Keratinocyte (primary cell): Measurements from ENCODE around the gene CBARP. TPM values are rescaled to one million over a fixed set of nuclear protein-coding genes. Genes with fewer than 3 reads are reported as not detected.

ENCODE experiments used
- DNase-seq: peaks from one replicate; pipeline ENCODE4 v3.0.0-alpha.2; 2011; ENCODE audit warnings: low read depth, missing footprints, low spot score
- FAIRE-seq: peaks from 2 replicates; lab custom pipeline; 2011; peaks lifted over from hg19 to GRCh38; lab: Jason Lieb, UNC
- H2AFZ ChIP-seq: 2 replicates; pipeline ENCODE4 v1.6.0; 2012; ENCODE audit warnings: low read length, control low read depth, inconsistent platforms; ENCODE audit not compliant: control insufficient read depth
- H3K27ac ChIP-seq: 2 replicates; pipeline ENCODE4 v1.5.1; 2011; ENCODE audit warnings: low read length; ENCODE audit not compliant: control insufficient read depth, insufficient read depth
- H3K27me3 ChIP-seq: 3 replicates; pipeline ENCODE4 v1.6.0; 2011; ENCODE audit warnings: low read length; ENCODE audit not compliant: control insufficient read depth, insufficient read depth; ENCODE audit errors: extremely low read depth
- H3K36me3 ChIP-seq, 2 experiments: 2 replicates in 1 of 2; 3 replicates in 1 of 2; pipeline ENCODE4 v1.5.1; 2011; ENCODE audit warnings: low read length in 2 of 2, mild to moderate bottlenecking in 1 of 2; ENCODE audit not compliant: control insufficient read depth in 2 of 2, insufficient read depth in 2 of 2; ENCODE audit errors: extremely low read depth in 1 of 2
- H3K4me1 ChIP-seq: 3 replicates; pipeline ENCODE4 v1.5.1; 2011; ENCODE audit warnings: low read length; ENCODE audit not compliant: control insufficient read depth, insufficient read depth; ENCODE audit errors: extremely low read depth
- H3K4me2 ChIP-seq: 3 replicates; pipeline ENCODE4 v1.6.0; 2011; ENCODE audit warnings: low read depth, low read length; ENCODE audit not compliant: control insufficient read depth, insufficient read depth; ENCODE audit errors: extremely low read depth
- H3K4me3 ChIP-seq, 3 experiments: fragments of 200-600 bp in 1 of 3; sonication (generic) in 1 of 3; 2 replicates in 2 of 3; 3 replicates in 1 of 3; pipeline ENCODE4 v1.5.1; 2011 to 2016; ENCODE audit warnings: low read length in 3 of 3, mild to moderate bottlenecking in 3 of 3, control low read depth in 2 of 3, inconsistent platforms in 1 of 3, low read depth in 1 of 3, mixed read lengths in 1 of 3, mixed run types in 1 of 3, moderate library complexity in 1 of 3; ENCODE audit not compliant: control insufficient read depth in 2 of 3, insufficient read depth in 2 of 3; ENCODE audit errors: extremely low read depth in 1 of 3
- H3K79me2 ChIP-seq: 2 replicates; pipeline ENCODE4 v1.6.0; 2012; ENCODE audit warnings: low read length; ENCODE audit not compliant: control insufficient read depth, insufficient read depth
- H3K9ac ChIP-seq: 3 replicates; pipeline ENCODE4 v1.6.0; 2011; ENCODE audit warnings: low read length; ENCODE audit not compliant: control insufficient read depth, insufficient read depth; ENCODE audit errors: extremely low read depth
- H3K9me1 ChIP-seq: 3 replicates; pipeline ENCODE4 v1.6.0; 2011; ENCODE audit warnings: low read length; ENCODE audit not compliant: control insufficient read depth, insufficient read depth; ENCODE audit errors: extremely low read depth
- H3K9me3 ChIP-seq: 2 replicates; pipeline ENCODE4 v1.5.1; 2012; ENCODE audit warnings: low read depth, low read length; ENCODE audit not compliant: control insufficient read depth
- H4K20me1 ChIP-seq: 3 replicates; pipeline ENCODE4 v1.6.0; 2011; ENCODE audit warnings: low read length; ENCODE audit not compliant: control insufficient read depth, insufficient read depth; ENCODE audit errors: extremely low read depth
- CTCF ChIP-seq, 3 experiments: IDR thresholded peaks in 1 of 3; conservative IDR thresholded peaks in 1 of 3; optimal IDR thresholded peaks in 1 of 3; 2 replicates in 2 of 3; 3 replicates in 1 of 3; pipeline versions ENCODE3 to v1.5.1; 2011; ENCODE audit warnings: low read length in 3 of 3, mild to moderate bottlenecking in 3 of 3, moderate library complexity in 2 of 3, control low read depth in 1 of 3, inconsistent platforms in 1 of 3; ENCODE audit not compliant: insufficient read depth in 2 of 3; ENCODE audit errors: extremely low read depth in 1 of 3
- EZH2 ChIP-seq: IDR thresholded peaks from one replicate; pipeline ENCODE4 v1.6.1; 2012; ENCODE audit warnings: inconsistent platforms, mild to moderate bottlenecking, low read length, moderate library complexity
- dilution Hi-C: fragments of 300-500 bp; cut with MboI; formaldehyde crosslinking; loops from one replicate; pipeline ENCODE4 v1.7.0; 2020; ENCODE audit warnings: low sequenced_read_pairs; ENCODE audit not compliant: extremely low pct_ligation_motif_present
- polyA plus RNA-seq, 5 experiments: library from polyadenylated mRNA; depleted of rRNA in 3 of 5; stranded (reverse) in 3 of 5; stranded (forward) in 1 of 5; unstranded in 1 of 5; fragments of >200 nt; gene quantifications; 1 replicate in 1 of 5; 2 replicates in 3 of 5; 3 replicates in 1 of 5; pipeline versions ENCODE4 v1.2.1 to v1.2.3, GENCODE V29; 2011 to 2012; ENCODE audit warnings: missing spikeins in 2 of 5, low read depth in 1 of 5, low replicate concordance in 1 of 5

CBARP gene
- polyA plus RNA-seq, 1 donor (not counting 4 experiments of a cell fraction or from before 2014, with no cell fraction given) = 0.93 TPM

GRCh38 chr19:1229056-1229923 is 8.5 kb downstream of the CBARP start:
- Histone ChIP-seq H3K4me2 (no peak overlapping the region), H4K20me1 (peaks cover 2% of the 10 kb centered on the region), H3K4me1 (peaks cover 15% of the 10 kb centered on the region), H2AFZ (no peak overlapping the region), H3K36me3 (peaks cover 9 to 19% of the 10 kb centered on the region in 2 experiments), H3K79me2 (no peaks in the 10 kb centered on the region), H3K9me3 (no peaks in the 10 kb centered on the region), H3K27ac (no peak overlapping the region), H3K9me1 (no peaks in the 10 kb centered on the region), H3K9ac (no peak overlapping the region), H3K27me3 (no peaks in the 10 kb centered on the region), H3K4me3 (no peak overlapping the region)
- FAIRE-seq (no peak), DNase-seq (no peak)
- dilution Hi-C loops = no loop called here
- TF ChIP-seq CTCF (optimal IDR thresholded peaks at IDR 0.05 in 1 of 3, IDR thresholded peaks at IDR 0.05 in 1 of 3, conservative IDR thresholded peaks at IDR 0.05 in 1 of 3; ENCODE audit: extremely low read depth in 1 of 3, insufficient read depth in 2 of 3, low read length in 3 of 3) = no peak
- no peak for TF ChIP-seq EZH2

DNA sequence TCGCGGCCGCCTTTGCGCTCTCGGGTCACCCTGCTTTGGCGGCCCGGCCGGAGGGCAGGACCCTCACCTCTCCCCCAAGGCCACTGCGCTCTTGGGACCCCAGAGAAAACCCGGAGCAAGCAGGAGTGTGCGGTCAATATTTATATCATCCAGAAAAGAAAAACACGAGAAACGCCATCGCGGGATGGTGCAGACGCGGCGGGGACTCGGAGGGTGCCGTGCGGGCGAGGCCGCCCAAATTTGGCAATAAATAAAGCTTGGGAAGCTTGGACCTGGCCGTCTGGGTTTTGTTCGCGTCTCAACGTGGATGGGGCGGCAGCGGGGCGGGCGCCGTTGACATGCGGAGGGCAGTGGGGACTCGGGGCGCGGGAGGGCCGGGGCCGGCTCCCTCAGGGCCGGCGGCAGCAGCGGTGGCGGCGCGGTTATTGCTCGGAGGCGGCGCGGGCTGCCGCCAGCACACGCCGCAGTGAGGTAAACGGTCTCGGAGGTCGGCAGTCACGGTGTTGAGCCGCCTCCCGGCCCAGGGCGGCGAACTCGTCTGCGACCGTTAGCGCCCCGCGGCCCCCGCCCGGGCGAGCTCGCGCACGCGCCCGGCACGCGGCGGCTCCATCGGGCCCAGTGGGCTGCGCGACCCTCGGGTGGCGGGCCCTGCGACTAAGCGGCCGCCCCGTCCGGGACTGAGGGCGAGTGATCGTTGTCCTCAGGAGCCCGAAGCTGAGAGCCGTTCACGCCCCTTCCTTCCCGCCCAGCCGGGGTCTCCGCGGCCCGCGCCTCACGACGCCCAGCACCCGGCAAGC is 9.4 kb downstream of the CBARP start:
- H3K27me3 ChIP-seq = no peaks in the 10 kb centered on the region
- no peak overlapping the region for H3K9ac ChIP-seq
- dilution Hi-C loops = no loop called here
- H3K79me2 ChIP-seq = no peaks in the 10 kb centered on the region
- H3K4me3 ChIP-seq = no peak overlapping the region
- H3K4me2 ChIP-seq = no peak overlapping the region
- no peak overlapping the region for H2AFZ ChIP-seq
- H4K20me1 ChIP-seq = peaks cover 2% of the 10 kb centered on the region
- no peaks in the 10 kb centered on the region for H3K9me1 ChIP-seq
- H3K27ac ChIP-seq = no peak overlapping the region
- H3K36me3 ChIP-seq = peaks cover 5 to 14% of the 10 kb centered on the region in 2 experiments
- H3K9me3 ChIP-seq = no peaks in the 10 kb centered on the region
- DNase-seq (no peak), FAIRE-seq (no peak)
- H3K4me1 ChIP-seq = peaks cover 14% of the 10 kb centered on the region
- no peak for TF ChIP-seq EZH2
- TF ChIP-seq CTCF (optimal IDR thresholded peaks at IDR 0.05 in 1 of 3, IDR thresholded peaks at IDR 0.05 in 1 of 3, conservative IDR thresholded peaks at IDR 0.05 in 1 of 3; ENCODE audit: extremely low read depth in 1 of 3, insufficient read depth in 2 of 3, low read length in 3 of 3) = no peak
